HUES48 (cell line): Measurements from ENCODE around the gene TMPRSS9.

ENCODE experiments used
- H3K27ac ChIP-seq: one replicate; pipeline ENCODE4 v1.7.0; 2013; ENCODE audit warnings: low read depth, low read length, inconsistent platforms
- H3K27me3 ChIP-seq: 2 replicates; pipeline ENCODE4 v1.6.1; 2013; ENCODE audit warnings: mild to moderate bottlenecking, low read length; ENCODE audit not compliant: control insufficient read depth, insufficient read depth
- H3K36me3 ChIP-seq: 2 replicates; pipeline ENCODE4 v1.6.1; 2013; ENCODE audit warnings: low read length; ENCODE audit not compliant: control insufficient read depth, insufficient read depth
- H3K4me1 ChIP-seq: 2 replicates; pipeline ENCODE4 v1.6.1; 2013; ENCODE audit warnings: mild to moderate bottlenecking, low read length; ENCODE audit not compliant: control insufficient read depth, insufficient read depth
- H3K4me3 ChIP-seq: 2 replicates; pipeline ENCODE4 v1.5.1; 2013; ENCODE audit warnings: mild to moderate bottlenecking, low read depth, low read length
- H3K9ac ChIP-seq: 2 replicates; pipeline ENCODE4 v1.6.1; 2013; ENCODE audit warnings: mild to moderate bottlenecking, low read depth, low read length, moderate library complexity
- H3K9me3 ChIP-seq: 2 replicates; pipeline ENCODE4 v1.6.1; 2013; ENCODE audit warnings: low read length; ENCODE audit not compliant: control insufficient read depth, insufficient read depth

Gene TMPRSS9

GRCh38 chr19:2398735-2399305 lies 38.8 kb downstream of the TMPRSS9 start:
- Histone ChIP-seq H3K4me3 (no peak overlapping the region), H3K9ac (no peak overlapping the region), H3K27me3 (no peaks in the 10 kb centered on the region), H3K9me3 (no peaks in the 10 kb centered on the region), H3K4me1 (no peaks in the 10 kb centered on the region), H3K36me3 (no peaks in the 10 kb centered on the region), H3K27ac (no peak overlapping the region)

- no peak overlapping the region for H3K27ac ChIP-seq
Measured at GRCh38 chr19:2399582-2399981, 39.5 kb downstream of the TMPRSS9 start.

DNA sequence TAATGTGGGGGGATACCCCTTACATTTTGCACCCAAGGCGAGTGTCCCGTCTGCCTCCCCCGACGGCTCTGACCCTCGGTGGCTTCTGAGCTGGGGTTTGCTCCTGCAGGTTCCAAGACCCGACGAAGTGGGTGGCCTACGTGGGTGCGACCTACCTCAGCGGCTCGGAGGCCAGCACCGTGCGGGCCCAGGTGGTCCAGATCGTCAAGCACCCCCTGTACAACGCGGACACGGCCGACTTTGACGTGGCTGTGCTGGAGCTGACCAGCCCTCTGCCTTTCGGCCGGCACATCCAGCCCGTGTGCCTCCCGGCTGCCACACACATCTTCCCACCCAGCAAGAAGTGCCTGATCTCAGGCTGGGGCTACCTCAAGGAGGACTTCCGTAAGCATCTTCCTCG lies 48.2 kb downstream of the TMPRSS9 start:
- Histone ChIP-seq H3K27me3 (no peaks in the 10 kb centered on the region), H3K4me3 (no peak overlapping the region), H3K4me1 (no peaks in the 10 kb centered on the region), H3K36me3 (no peaks in the 10 kb centered on the region), H3K9ac (no peak overlapping the region), H3K27ac (no peak overlapping the region), H3K9me3 (no peaks in the 10 kb centered on the region)

More at GRCh38 chr19:2399582-2399981, 39.5 kb downstream of the TMPRSS9 start:
- Histone ChIP-seq H3K36me3 (no peaks in the 10 kb centered on the region), H3K4me1 (no peaks in the 10 kb centered on the region), H3K4me3 (no peak overlapping the region), H3K9me3 (no peaks in the 10 kb centered on the region), H3K9ac (no peak overlapping the region), H3K27me3 (no peaks in the 10 kb centered on the region)

DNA sequence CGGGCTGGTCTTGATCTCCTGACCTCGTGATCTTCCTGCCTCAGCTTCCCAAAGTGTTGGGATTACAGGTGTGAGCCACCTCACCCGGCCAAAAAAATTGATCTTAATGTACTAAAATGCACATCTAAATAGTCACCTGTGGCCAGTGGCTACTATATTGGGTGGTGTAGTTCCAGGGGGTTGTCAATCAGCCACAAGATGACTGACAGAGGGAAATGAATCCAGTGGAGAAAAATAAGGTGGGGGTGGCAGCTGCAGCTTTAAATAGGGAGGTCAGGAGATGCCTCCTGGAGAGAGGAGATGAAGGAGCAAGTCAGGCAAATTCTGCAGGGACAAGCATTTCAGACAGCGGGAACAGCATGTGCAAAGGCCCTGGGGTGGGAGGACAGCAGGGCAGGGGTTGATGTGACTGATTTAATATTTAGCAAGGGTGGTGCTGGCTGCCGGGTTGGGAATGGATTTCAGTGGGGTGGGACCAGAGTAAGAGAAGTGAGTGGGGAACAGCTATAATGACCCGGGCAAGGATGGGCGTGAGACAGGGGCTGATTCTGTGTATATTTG lies 49.4 kb downstream of the TMPRSS9 start:
- no peak overlapping the region for H3K27ac ChIP-seq
- H3K4me3 ChIP-seq, result no peak overlapping the region
- no peaks in the 10 kb centered on the region for H3K36me3 ChIP-seq
- no peaks in the 10 kb centered on the region for H3K9me3 ChIP-seq
- no peaks in the 10 kb centered on the region for H3K4me1 ChIP-seq
- H3K27me3 ChIP-seq, result no peaks in the 10 kb centered on the region
- H3K9ac ChIP-seq, result no peak overlapping the region

- Histone ChIP-seq H3K36me3 (no peaks in the 10 kb centered on the region), H3K9me3 (no peaks in the 10 kb centered on the region), H3K27ac (no peak overlapping the region), H3K4me3 (no peak overlapping the region), H3K27me3 (no peaks in the 10 kb centered on the region), H3K4me1 (no peaks in the 10 kb centered on the region), H3K9ac (no peak overlapping the region)
Measured at GRCh38 chr19:2410023-2410422, 50.0 kb downstream of the TMPRSS9 start.

- H3K9me3 ChIP-seq, result no peaks in the 10 kb centered on the region
- H3K27me3 ChIP-seq, result no peaks in the 10 kb centered on the region
- H3K9ac ChIP-seq, result no peak overlapping the region
- H3K36me3 ChIP-seq, result peaks cover 3% of the 10 kb centered on the region; the same call in 1 of the 2 replicates
- no peak overlapping the region for H3K4me3 ChIP-seq
- no peak overlapping the region for H3K27ac ChIP-seq
- H3K4me1 ChIP-seq, result no peaks in the 10 kb centered on the region; the same call in 1 of the 2 replicates
Measured at GRCh38 chr19:2411709-2412108, 51.6 kb downstream of the TMPRSS9 start.

- Histone ChIP-seq H3K36me3 (peaks cover 6% of the 10 kb centered on the region; the same call in 1 of the 2 replicates), H3K9ac (no peak overlapping the region), H3K9me3 (no peaks in the 10 kb centered on the region), H3K4me1 (no peaks in the 10 kb centered on the region; the same call in 1 of the 2 replicates), H3K27me3 (no peaks in the 10 kb centered on the region), H3K27ac (no peak overlapping the region), H3K4me3 (no peak overlapping the region)
Measured at GRCh38 chr19:2412449-2412848, 52.4 kb downstream of the TMPRSS9 start.

GRCh38 chr19:2413159-2413558 lies 53.1 kb downstream of the TMPRSS9 start:
- Histone ChIP-seq H3K9me3 (no peaks in the 10 kb centered on the region), H3K36me3 (peaks cover 6% of the 10 kb centered on the region; the same call in 1 of the 2 replicates), H3K27me3 (no peaks in the 10 kb centered on the region), H3K27ac (no peak overlapping the region), H3K4me3 (no peak overlapping the region), H3K4me1 (no peaks in the 10 kb centered on the region; the same call in 1 of the 2 replicates), H3K9ac (no peak overlapping the region)

DNA sequence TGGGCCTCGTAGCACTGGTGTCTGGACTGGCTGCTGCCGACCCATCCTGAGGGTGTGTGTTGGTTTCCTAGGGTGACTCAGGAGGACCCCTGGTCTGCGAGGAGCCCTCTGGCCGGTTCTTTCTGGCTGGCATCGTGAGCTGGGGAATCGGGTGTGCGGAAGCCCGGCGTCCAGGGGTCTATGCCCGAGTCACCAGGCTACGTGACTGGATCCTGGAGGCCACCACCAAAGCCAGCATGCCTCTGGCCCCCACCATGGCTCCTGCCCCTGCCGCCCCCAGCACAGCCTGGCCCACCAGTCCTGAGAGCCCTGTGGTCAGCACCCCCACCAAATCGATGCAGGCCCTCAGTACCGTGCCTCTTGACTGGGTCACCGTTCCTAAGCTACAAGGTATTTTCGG lies 53.6 kb downstream of the TMPRSS9 start:
- H3K36me3 ChIP-seq, result peaks cover 6% of the 10 kb centered on the region; the same call in 1 of the 2 replicates
- no peak overlapping the region for H3K9ac ChIP-seq

GRCh38 chr19:2415281-2415972 lies 55.4 kb downstream of the TMPRSS9 start:
- peaks cover 6% of the 10 kb centered on the region; the same call in 1 of the 2 replicates for H3K36me3 ChIP-seq
- H3K4me1 ChIP-seq, result no peaks in the 10 kb centered on the region; the same call in 1 of the 2 replicates
- H3K27me3 ChIP-seq, result no peaks in the 10 kb centered on the region
- no peak overlapping the region for H3K9ac ChIP-seq
- H3K9me3 ChIP-seq, result no peaks in the 10 kb centered on the region
- H3K4me3 ChIP-seq, result no peak overlapping the region
- no peak overlapping the region for H3K27ac ChIP-seq

More for the DNA sequence above, 53.6 kb downstream of the TMPRSS9 start:
- Histone ChIP-seq H3K4me3 (no peak overlapping the region), H3K9me3 (no peaks in the 10 kb centered on the region), H3K27ac (no peak overlapping the region), H3K27me3 (no peaks in the 10 kb centered on the region), H3K4me1 (no peaks in the 10 kb centered on the region; the same call in 1 of the 2 replicates)

DNA sequence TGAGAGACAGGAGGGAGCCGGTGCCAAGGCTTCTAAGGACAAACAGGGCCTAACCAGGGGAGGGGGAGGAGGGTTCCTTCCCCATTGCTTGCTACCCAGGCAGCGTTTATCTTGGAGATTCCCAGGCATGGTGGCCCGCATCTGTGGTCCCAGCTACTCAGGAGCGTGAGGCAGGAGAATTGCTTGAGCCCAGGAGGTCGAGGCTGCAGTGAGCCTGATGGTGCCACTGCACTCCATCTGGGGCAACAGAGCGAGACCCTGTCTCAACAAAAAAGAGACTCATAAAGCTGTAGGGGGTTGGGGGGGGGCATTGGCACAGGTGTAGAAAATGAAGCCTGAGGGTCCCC lies 55.9 kb downstream of the TMPRSS9 start:
- Histone ChIP-seq H3K27ac (no peak overlapping the region), H3K4me1 (no peaks in the 10 kb centered on the region; the same call in 1 of the 2 replicates), H3K27me3 (no peaks in the 10 kb centered on the region), H3K9me3 (no peaks in the 10 kb centered on the region), H3K4me3 (no peak overlapping the region), H3K36me3 (peaks cover 6% of the 10 kb centered on the region; the same call in 1 of the 2 replicates), H3K9ac (no peak overlapping the region)
